NB4 (cell line): ENCODE data around the gene CRHR2.

Source experiments
- MYC ChIP-seq: IDR thresholded peaks from 2 replicates; pipeline ENCODE4 v1.6.1; 2011; ENCODE audit warnings: low read depth, low read length
- POLR2A ChIP-seq: IDR thresholded peaks from 2 replicates; pipeline ENCODE4 v1.6.1; 2011; ENCODE audit warnings: mild to moderate bottlenecking; ENCODE audit not compliant: insufficient read length; ENCODE audit errors: extremely low read depth
- TF ChIP-seq, protein P1 (sequence below): IDR thresholded peaks from one replicate; pipeline ENCODE4 v1.5.1; 2012; ENCODE audit warnings: low read depth, low read length
- TF ChIP-seq, protein P2 (sequence below): IDR thresholded peaks from 2 replicates; pipeline ENCODE4 v1.6.1; 2011; ENCODE audit warnings: low read depth, low read length

DNA sequence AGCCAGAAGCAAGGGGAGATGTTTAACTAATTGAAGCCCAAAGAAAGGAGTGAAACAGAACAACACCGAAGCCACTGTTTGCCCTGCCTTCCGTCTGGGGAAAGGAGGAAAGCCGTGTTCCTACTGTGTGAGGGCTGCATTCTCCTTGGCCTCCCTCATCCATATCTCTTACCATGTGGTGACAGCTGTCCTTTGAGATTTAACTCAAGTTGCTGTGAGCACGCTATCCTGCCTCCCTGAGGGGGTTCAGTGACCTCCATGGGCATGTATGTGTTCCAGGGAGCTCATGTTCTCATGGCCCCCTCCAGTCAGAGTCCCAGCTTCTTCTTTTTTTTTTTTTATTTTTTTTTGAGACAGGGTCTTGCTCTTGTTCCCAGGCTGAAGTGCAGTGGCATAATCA is 26.2 kb upstream of the CRHR2 start:
- TF ChIP-seq POLR2A = no peak
- TF ChIP-seq, protein P1, sequence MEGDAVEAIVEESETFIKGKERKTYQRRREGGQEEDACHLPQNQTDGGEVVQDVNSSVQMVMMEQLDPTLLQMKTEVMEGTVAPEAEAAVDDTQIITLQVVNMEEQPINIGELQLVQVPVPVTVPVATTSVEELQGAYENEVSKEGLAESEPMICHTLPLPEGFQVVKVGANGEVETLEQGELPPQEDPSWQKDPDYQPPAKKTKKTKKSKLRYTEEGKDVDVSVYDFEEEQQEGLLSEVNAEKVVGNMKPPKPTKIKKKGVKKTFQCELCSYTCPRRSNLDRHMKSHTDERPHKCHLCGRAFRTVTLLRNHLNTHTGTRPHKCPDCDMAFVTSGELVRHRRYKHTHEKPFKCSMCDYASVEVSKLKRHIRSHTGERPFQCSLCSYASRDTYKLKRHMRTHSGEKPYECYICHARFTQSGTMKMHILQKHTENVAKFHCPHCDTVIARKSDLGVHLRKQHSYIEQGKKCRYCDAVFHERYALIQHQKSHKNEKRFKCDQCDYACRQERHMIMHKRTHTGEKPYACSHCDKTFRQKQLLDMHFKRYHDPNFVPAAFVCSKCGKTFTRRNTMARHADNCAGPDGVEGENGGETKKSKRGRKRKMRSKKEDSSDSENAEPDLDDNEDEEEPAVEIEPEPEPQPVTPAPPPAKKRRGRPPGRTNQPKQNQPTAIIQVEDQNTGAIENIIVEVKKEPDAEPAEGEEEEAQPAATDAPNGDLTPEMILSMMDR = no peak
- TF ChIP-seq MYC = no peak
- TF ChIP-seq, protein P2, sequence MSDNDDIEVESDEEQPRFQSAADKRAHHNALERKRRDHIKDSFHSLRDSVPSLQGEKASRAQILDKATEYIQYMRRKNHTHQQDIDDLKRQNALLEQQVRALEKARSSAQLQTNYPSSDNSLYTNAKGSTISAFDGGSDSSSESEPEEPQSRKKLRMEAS = no peak
